Gastrocnemius medialis (tissue), 4 donors: Measurements from ENCODE around the gene OR2A1.
"Not testable (repeated sequence)": the region's sequence is repeated elsewhere in the genome, so short reads cannot be mapped to it uniquely, and the experiment has no call there.

Source experiments
- POLR2A ChIP-seq, 2 donors: fragments of 450-650 bp; IDR thresholded peaks; one replicate each; pipeline ENCODE4 v1.6.1; 2017; ENCODE audit warnings: antibody characterized with exemption in 2 of 2, mild to moderate bottlenecking in 2 of 2, moderate library complexity in 2 of 2
- TF ChIP-seq, protein P1 (sequence below), 5 experiments: fragments of 450-650 bp in 3 of 5; fragments of 200-600 bp in 2 of 5; sonication (generic) in 2 of 5; IDR thresholded peaks in 4 of 5; conservative IDR thresholded peaks in 1 of 5; 1 replicate in 4 of 5; 2 replicates in 1 of 5; pipeline ENCODE4 v1.5.1; 2016 to 2019; ENCODE audit warnings: antibody characterized with exemption in 5 of 5, mild to moderate bottlenecking in 3 of 5, moderate library complexity in 3 of 5

DNA sequence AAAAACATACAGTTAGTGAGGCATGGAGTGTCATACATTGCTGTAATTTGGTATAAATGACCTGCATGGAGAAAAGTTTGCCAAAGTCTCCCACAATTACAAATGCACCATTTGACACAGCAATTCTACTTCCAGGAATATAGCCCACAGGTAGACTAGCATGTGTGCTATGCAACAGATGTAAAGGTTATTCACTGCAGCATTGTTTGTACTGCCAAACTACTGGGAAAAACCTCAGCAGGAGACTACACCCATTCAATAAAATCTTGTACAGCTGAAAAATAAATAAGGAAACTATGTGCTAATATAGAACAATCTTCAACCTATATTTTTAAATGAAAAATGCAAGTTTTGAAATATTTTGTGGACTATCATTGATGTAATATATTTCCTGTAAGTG, 17.8 kb downstream of the OR2A1 start:
- TF ChIP-seq, protein P1, sequence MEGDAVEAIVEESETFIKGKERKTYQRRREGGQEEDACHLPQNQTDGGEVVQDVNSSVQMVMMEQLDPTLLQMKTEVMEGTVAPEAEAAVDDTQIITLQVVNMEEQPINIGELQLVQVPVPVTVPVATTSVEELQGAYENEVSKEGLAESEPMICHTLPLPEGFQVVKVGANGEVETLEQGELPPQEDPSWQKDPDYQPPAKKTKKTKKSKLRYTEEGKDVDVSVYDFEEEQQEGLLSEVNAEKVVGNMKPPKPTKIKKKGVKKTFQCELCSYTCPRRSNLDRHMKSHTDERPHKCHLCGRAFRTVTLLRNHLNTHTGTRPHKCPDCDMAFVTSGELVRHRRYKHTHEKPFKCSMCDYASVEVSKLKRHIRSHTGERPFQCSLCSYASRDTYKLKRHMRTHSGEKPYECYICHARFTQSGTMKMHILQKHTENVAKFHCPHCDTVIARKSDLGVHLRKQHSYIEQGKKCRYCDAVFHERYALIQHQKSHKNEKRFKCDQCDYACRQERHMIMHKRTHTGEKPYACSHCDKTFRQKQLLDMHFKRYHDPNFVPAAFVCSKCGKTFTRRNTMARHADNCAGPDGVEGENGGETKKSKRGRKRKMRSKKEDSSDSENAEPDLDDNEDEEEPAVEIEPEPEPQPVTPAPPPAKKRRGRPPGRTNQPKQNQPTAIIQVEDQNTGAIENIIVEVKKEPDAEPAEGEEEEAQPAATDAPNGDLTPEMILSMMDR (IDR thresholded peaks at IDR 0.05 in 4 of 5, conservative IDR thresholded peaks at IDR 0.05 in 1 of 5), result not testable (repeated sequence)
- not testable (repeated sequence) for TF ChIP-seq POLR2A (IDR thresholded peaks at IDR 0.05)
